ENCODE results near the gene RNF114.
"Not testable (repeated sequence)": the region's sequence is repeated elsewhere in the genome, so short reads cannot be mapped to it uniquely, and the experiment has no call there.

Gene RNF114

GRCh38 chr20:49973981-49974380, 37.8 kb downstream of the RNF114 start:
- DNase-seq (ENCODE audit: insufficient read length, low spot score) (no peak), FAIRE-seq (no peak)
- no peak for TF ChIP-seq CTCF (IDR thresholded peaks at IDR 0.05; ENCODE audit: insufficient read depth, missing control alignments)

GRCh38 chr20:49976542-49976941, 40.3 kb downstream of the RNF114 start:
- TF ChIP-seq CTCF (IDR thresholded peaks at IDR 0.05; ENCODE audit: insufficient read depth, missing control alignments), result no peak
- FAIRE-seq (no peak), DNase-seq (ENCODE audit: insufficient read length, low spot score) (no peak)

- FAIRE-seq, result not testable (repeated sequence)
Observed at GRCh38 chr20:49977740-49978139, 41.5 kb downstream of the RNF114 start.

GRCh38 chr20:49978685-49979029, 42.5 kb downstream of the RNF114 start:
- no peak for TF ChIP-seq CTCF (IDR thresholded peaks at IDR 0.05; ENCODE audit: insufficient read depth, missing control alignments)
- DNase-seq (ENCODE audit: insufficient read length, low spot score), result no peak
- FAIRE-seq, result no peak

More at GRCh38 chr20:49977740-49978139, 41.5 kb downstream of the RNF114 start:
- not testable (repeated sequence) for DNase-seq (ENCODE audit: insufficient read length, low spot score)

- TF ChIP-seq CTCF (IDR thresholded peaks at IDR 0.05; ENCODE audit: insufficient read depth, missing control alignments), result peak; percentile 84
- FAIRE-seq, result no peak
- no peak for DNase-seq (ENCODE audit: insufficient read length, low spot score)
Observed at GRCh38 chr20:49979030-49979832, 43.0 kb downstream of the RNF114 start.

GRCh38 chr20:49980140-49981008, 44.2 kb downstream of the RNF114 start:
- FAIRE-seq, result no peak
- no peak for TF ChIP-seq CTCF (IDR thresholded peaks at IDR 0.05; ENCODE audit: insufficient read depth, missing control alignments)
- no peak for DNase-seq (ENCODE audit: insufficient read length, low spot score)

- no peak for DNase-seq (ENCODE audit: insufficient read length, low spot score)
- no peak for FAIRE-seq
- TF ChIP-seq CTCF (IDR thresholded peaks at IDR 0.05; ENCODE audit: insufficient read depth, missing control alignments), result no peak
Observed at GRCh38 chr20:49981218-49982071, 45.2 kb downstream of the RNF114 start.
